VCaP (cell line): ENCODE measurements around the gene STK35.
A peak's percentile ranks its signal among the peaks of the same experiment; 100 is the strongest.

ENCODE experiments used
- H3K27ac ChIP-seq: fragments of 450-650 bp; 2 replicates; pipeline ENCODE4 v1.5.1; 2017
- TF ChIP-seq, protein P1 (sequence below): fragments of 450-650 bp; conservative IDR thresholded peaks from 2 replicates; pipeline ENCODE4 v1.5.1; 2017; ENCODE audit warnings: mild to moderate bottlenecking, moderate library complexity

The STK35 gene

DNA sequence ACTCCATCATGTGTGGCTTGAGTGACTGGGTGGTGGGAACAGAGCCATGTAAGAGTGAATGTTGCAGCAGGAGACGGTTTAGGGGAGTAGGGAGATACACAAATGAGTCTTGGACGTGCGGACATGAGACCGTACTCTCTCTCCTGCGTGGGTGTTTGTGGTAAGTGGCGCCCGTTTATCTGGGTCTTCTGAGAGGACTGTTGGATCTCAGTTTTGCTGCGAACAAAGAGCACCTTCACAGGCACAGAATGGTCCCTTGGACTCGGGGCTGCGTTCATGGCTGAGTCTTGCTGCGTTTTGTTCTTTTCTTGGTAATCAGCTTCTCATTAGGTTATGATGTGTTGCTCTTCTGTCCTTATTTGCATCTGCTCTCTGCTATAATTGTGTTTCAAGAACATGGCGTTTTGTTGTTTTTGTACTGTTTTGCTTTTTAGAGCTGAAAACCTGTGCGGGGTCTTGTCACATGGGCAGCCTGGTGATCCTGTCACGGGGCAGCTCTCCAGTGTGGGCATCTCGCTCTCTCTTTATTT is 28.5 kb downstream of the STK35 start:
- TF ChIP-seq, protein P1, sequence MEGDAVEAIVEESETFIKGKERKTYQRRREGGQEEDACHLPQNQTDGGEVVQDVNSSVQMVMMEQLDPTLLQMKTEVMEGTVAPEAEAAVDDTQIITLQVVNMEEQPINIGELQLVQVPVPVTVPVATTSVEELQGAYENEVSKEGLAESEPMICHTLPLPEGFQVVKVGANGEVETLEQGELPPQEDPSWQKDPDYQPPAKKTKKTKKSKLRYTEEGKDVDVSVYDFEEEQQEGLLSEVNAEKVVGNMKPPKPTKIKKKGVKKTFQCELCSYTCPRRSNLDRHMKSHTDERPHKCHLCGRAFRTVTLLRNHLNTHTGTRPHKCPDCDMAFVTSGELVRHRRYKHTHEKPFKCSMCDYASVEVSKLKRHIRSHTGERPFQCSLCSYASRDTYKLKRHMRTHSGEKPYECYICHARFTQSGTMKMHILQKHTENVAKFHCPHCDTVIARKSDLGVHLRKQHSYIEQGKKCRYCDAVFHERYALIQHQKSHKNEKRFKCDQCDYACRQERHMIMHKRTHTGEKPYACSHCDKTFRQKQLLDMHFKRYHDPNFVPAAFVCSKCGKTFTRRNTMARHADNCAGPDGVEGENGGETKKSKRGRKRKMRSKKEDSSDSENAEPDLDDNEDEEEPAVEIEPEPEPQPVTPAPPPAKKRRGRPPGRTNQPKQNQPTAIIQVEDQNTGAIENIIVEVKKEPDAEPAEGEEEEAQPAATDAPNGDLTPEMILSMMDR: no peak
- no peak overlapping the region for H3K27ac ChIP-seq

DNA sequence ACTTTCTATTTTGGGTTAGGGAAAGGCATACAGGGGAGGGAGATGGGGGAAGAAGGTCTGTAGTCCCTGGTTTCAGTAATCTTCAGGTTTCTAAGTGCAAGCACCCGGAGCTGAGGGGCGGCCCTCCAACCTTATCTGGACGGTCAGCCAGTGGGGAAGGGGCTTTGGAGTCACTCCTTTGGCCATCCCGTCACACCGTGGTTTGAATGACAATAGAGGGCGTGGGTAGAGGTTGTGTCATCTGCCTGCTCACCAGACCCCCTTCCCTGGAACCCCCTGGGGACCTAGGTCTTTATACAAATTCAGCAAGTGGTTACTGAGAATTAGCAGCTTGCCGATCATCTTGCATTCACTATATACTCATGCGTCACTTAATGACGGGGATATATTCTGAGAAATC is 29.1 kb downstream of the STK35 start:
- TF ChIP-seq, protein P1: no peak

DNA sequence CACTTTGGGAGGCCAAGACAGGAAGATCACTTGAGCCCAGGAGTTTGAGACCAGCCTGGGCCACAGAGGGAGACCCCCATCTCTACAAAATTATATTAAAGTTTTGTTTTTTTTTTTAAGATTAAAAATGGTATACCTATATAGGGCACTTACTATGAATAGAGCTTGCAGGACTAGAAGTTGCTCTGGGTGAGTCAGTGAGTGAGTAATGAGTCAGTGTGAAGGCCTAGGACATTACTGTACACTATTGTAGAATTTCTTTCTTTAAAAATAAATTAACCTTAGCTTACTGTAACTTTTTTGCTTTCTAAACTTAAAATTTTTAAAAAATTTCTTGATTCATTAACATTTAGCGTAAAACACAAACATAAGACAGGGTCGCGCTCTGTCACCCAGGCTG is 29.7 kb downstream of the STK35 start:
- no peak overlapping the region for H3K27ac ChIP-seq
- TF ChIP-seq, protein P1: no peak

More for the DNA sequence above, 29.1 kb downstream of the STK35 start:
- H3K27ac ChIP-seq: no peak overlapping the region

DNA sequence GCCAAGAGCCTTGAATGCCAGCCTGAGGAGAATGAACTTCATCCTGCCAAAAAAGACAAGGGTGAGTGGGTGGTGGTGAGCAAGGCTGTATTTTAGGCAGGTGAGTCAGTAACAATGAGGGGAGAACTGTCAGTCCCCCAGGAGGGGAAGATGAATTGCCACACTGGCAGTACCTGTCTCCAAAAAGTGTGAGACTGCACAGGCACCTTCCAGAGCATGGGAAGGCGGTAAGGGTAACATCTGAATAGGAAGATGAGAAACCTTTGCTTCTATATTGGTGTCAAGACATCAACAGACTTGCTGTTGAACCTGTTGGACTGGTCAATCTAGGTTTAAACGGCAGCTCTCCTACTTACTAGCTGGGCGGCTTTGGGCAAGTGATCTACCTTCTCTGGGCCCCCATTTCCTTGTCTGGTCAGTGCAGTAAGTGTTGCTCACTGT is 30.9 kb downstream of the STK35 start:
- TF ChIP-seq, protein P1: no peak
- H3K27ac ChIP-seq: peak overlapping the region; percentile 22; the same call in 1 of the 2 replicates

DNA sequence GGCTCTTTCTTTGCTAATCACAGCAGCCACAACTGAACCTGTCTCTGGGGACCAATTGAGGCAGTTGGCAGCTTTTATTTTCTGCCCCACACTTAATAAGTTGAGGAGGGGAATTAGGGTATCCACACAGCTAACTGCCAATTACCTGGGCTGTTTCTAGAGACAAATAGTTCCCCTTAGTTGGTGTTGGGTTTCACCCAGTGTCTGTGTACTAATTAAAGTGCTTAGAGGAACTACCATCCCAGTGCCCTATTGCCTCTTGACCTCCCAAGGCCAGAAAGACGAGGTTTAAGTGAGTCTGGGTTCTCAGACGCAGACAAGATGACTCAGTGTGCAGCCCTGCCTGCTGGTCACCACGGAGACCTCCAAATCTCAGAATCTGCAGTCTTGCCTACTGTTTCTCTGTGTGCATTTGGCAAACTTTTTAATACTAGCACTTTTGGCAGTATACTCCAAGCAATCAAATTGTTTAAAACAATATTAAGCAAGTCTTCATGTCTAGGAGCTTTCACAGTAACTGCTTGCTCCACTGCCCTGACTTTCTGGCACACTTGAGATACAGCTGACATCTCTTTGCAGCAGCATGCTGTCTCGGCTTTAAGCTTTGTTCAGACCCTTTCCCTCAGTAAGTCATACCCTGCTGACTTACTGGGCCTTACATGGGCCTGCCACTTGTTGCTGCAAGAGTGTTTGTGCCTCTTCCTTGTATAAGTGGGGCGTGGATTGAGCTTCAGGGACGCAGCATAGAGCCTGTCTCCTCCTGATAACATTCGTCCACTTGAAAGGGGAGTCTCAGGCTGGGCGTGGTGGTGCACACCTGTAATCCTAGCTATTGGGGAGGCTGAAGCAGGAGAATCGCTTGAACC is 31.9 kb downstream of the STK35 start:
- H3K27ac ChIP-seq: peak overlapping the region; percentile 22
- TF ChIP-seq, protein P1: no peak

DNA sequence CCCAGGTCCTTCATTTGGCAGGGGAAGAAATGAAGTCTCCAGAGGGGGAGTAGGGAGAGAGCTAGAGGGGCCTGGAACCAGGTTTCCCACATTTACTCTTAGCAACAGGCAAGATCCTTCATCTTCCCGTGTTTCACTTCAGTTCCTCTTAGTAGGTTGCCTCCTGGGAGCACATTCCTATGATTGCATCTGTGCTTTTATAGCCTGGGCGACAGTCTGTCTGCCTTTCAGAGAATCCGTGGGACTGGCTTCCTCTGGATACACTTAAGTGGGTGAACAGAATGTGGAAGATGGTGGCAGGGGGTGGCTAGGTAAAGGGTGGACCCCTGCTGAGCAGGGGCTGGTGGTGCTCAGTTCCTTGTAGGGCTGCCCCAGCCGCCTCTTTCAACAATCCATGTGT is 33.4 kb downstream of the STK35 start:
- no peak overlapping the region for H3K27ac ChIP-seq
- TF ChIP-seq, protein P1: no peak

DNA sequence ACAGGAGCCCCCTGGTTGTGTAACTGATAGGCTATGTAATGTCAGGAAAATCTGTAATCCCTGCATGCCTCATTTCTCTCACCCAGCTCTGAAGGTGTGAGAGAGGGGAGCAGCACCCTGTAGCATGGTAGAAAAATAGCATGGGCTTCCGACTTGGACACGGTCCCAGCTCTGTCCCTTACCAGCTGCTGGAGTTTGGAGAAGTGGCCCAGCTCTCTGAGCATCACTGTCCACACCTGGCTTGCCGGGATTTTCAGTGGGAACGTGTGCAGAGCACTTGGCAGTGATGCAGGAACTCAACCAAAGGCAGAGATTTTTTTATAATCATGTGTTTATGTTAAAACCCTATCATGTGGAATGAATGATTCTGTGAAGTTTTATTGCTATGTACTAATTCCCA is 34.6 kb downstream of the STK35 start:
- H3K27ac ChIP-seq: no peak overlapping the region
- TF ChIP-seq, protein P1: no peak
